GM23248 (cell line): ENCODE measurements around the gene IRF5. TPM values are rescaled to one million over a fixed set of nuclear protein-coding genes. Genes with fewer than 3 reads are reported as not detected.

Source experiments
- DNase-seq: peaks from one replicate; pipeline ENCODE4 v3.0.0-alpha.2; 2015
- H2AFZ ChIP-seq: fragments of 200-600 bp; sonication (generic); 2 replicates; pipeline ENCODE4 v1.6.1; 2016; ENCODE audit warnings: antibody characterized with exemption
- H3F3A ChIP-seq: fragments of 200-600 bp; sonication (generic); 2 replicates; pipeline ENCODE4 v1.6.1; 2016; ENCODE audit warnings: mild to moderate bottlenecking, antibody characterized with exemption, mixed run types; ENCODE audit not compliant: insufficient read depth
- H3K27ac ChIP-seq: fragments of 200-600 bp; sonication (generic); 2 replicates; pipeline ENCODE4 v1.5.1; 2016; ENCODE audit warnings: mild to moderate bottlenecking
- H3K27me3 ChIP-seq: fragments of 200-600 bp; sonication (generic); replicated peaks from 2 replicates; pipeline ENCODE4 v1.6.1; 2016; ENCODE audit warnings: mild to moderate bottlenecking; ENCODE audit not compliant: insufficient read depth
- H3K36me3 ChIP-seq: fragments of 200-600 bp; sonication (generic); 2 replicates; pipeline ENCODE4 v1.6.1; 2016; ENCODE audit warnings: low read depth, mild to moderate bottlenecking
- H3K4me1 ChIP-seq: fragments of 200-600 bp; sonication (generic); 2 replicates; pipeline ENCODE4 v1.6.1; 2016; ENCODE audit warnings: mild to moderate bottlenecking; ENCODE audit not compliant: insufficient read depth
- H3K4me2 ChIP-seq: fragments of 200-600 bp; sonication (generic); one replicate; pipeline ENCODE4 v1.6.1; 2016; ENCODE audit warnings: mild to moderate bottlenecking; ENCODE audit not compliant: unreplicated experiment
- H3K4me3 ChIP-seq: fragments of 200-600 bp; sonication (generic); 2 replicates; pipeline ENCODE4 v1.5.1; 2016; ENCODE audit warnings: mild to moderate bottlenecking
- H3K79me2 ChIP-seq: fragments of 200-600 bp; sonication (generic); 2 replicates; pipeline ENCODE4 v1.6.1; 2016; ENCODE audit warnings: mild to moderate bottlenecking; ENCODE audit not compliant: insufficient read depth
- H3K9ac ChIP-seq: fragments of 200-600 bp; sonication (generic); 2 replicates; pipeline ENCODE4 v1.6.1; 2016; ENCODE audit warnings: mild to moderate bottlenecking
- H3K9me2 ChIP-seq: fragments of 200-600 bp; sonication (generic); 2 replicates; pipeline ENCODE4 v1.6.1; 2016; ENCODE audit warnings: mixed run types, mild to moderate bottlenecking, moderate library complexity; ENCODE audit not compliant: insufficient read depth
- H3K9me3 ChIP-seq: fragments of 200-600 bp; sonication (generic); one replicate; pipeline ENCODE4 v1.6.1; 2017; ENCODE audit warnings: low read depth
- H4K20me1 ChIP-seq: fragments of 200-600 bp; sonication (generic); 2 replicates; pipeline ENCODE4 v1.6.0; 2016; ENCODE audit not compliant: insufficient read depth
- EZH2 ChIP-seq: fragments of 200-600 bp; sonication (generic); IDR thresholded peaks from 2 replicates; pipeline ENCODE4 v1.6.1; 2018; ENCODE audit warnings: antibody characterized with exemption, mild to moderate bottlenecking; ENCODE audit not compliant: insufficient read depth, poor library complexity, severe bottlenecking
- EZH2phosphoT487 ChIP-seq: fragments of 200-600 bp; sonication (generic); IDR thresholded peaks from 2 replicates; pipeline ENCODE4 v1.6.1; 2018; ENCODE audit warnings: antibody characterized with exemption, moderate library complexity, mild to moderate bottlenecking, low read depth; ENCODE audit not compliant: insufficient read depth
- WGBS, 2 experiments: methylation state at CpG; one replicate each; pipeline ENCODE4 v1.1.6; 2015 to 2017; ENCODE audit warnings: low lambda C conversion rate in 2 of 2, low coverage in 1 of 2; ENCODE audit errors: missing lambda C conversion rate in 2 of 2; 5-methylcytosine and 5-hydroxymethylcytosine counted together
- in situ Hi-C: fragments of 300-500 bp; cut with MboI; formaldehyde crosslinking; loops from 2 replicates; pipeline ENCODE4 v1.15.0; 2020
- polyA plus RNA-seq: library from polyadenylated mRNA; unstranded; fragments of >200 nt; fragmentation: Nextera tagmentation; extraction: Ambion mirVana; gene quantifications from 2 replicates; pipeline ENCODE4 v1.2.1, GENCODE V29; 2016
- total RNA-seq: library from RNA; depleted of rRNA; stranded (reverse); fragments of >200 nt; shearing (Covaris generic); gene quantifications from 2 replicates; pipeline ENCODE4 v1.2.3, GENCODE V29; 2014

IRF5 gene
- total and polyA plus RNA-seq, 2 experiments from 2014 or later, result under 0.01 to 0.16 TPM

DNA sequence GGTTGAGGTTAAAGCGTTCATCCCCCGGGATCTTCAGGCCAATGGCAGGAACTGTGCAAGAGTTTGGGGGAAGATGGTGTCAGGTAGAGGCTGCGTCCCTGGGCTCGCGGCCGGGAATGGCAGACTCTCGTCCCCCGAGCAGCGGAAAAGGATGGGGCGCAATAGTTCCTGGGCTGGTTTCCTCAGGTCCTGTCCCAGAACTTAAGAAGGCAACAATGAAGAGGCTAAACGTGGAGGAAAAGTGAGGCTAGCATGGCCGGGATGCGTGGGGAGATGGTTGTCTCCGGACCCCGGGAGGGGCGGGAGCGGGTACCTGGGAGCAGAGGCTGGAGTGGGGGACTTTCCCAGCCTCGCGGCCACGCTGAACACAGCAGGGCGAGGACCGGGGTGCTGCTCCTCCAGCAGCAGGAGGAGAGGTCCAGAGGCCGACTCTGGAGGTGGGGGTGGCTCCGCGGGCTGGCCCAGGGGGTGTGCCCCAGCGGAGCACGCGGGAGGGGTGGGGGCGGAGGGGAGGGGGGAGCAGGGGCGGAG is 882 bp downstream of the IRF5 start:
- peak overlapping the region; percentile 75 for H2AFZ ChIP-seq
- peak overlapping the region; percentile 79 for H3K4me2 ChIP-seq
- H3K4me3 ChIP-seq, result peak overlapping the region; percentile 65
- peaks cover 37% of the 10 kb centered on the region for H3K27me3 ChIP-seq
- no peak overlapping the region for H3K27ac ChIP-seq
- H3K4me1 ChIP-seq, result no peaks in the 10 kb centered on the region
- peak; percentile 22 for DNase-seq
- 1 to 3% methylated on average over 22 to 30 of the region's 30 CpGs for WGBS, 2 experiments
- TF ChIP-seq EZH2phosphoT487 (no peak), EZH2 (no peak)
- H3K79me2 ChIP-seq, result no peaks in the 10 kb centered on the region
- no peaks in the 10 kb centered on the region for H3K9me3 ChIP-seq
- H3K9ac ChIP-seq, result no peak overlapping the region
- H4K20me1 ChIP-seq, result no peaks in the 10 kb centered on the region
- H3K9me2 ChIP-seq, result no peaks in the 10 kb centered on the region
- in situ Hi-C loops, result no loop called here
- H3F3A ChIP-seq, result no peaks in the 10 kb centered on the region
- H3K36me3 ChIP-seq, result no peaks in the 10 kb centered on the region

DNA sequence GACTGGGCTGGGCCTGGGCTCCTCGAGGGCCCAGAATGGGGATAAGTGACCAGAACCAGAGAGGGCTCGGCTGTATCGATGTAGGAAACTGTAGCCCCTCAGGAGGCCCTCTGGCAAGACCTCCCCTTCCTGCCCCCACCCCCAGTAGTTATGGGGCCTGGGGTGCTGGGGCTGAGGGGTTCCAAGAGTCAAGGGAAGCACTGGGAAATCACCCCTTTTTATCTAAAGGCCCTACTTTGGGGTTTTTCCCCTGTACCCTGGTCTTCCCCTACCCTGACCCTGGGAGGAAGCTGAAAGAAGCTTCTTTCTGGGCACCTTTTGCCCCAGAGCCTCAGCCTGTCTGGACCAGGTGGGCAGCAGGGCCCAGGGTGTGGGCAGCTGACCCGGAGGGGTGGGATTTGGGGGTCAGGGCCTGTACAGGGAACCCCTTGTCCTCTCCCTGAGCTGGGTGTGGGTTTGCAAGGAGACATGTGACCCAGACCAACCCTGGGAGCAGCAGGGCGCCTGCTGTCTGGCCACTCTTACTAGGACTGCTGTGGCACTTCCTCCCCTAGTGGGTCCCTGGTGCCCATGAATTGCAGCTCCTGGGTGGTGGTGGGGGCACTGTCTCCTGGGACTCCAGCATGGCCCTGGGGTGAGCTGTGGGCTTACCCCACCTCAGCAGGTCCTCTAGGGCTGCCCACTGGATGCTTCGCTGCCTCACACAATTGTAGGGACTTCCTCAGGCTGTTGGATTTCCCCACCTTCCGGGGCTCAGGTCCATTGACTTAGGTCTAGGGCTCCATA is 1.5 kb downstream of the IRF5 start:
- Histone ChIP-seq H4K20me1 (no peaks in the 10 kb centered on the region), H3K9ac (no peak overlapping the region), H3F3A (no peaks in the 10 kb centered on the region), H3K79me2 (no peaks in the 10 kb centered on the region), H3K4me2 (no peak overlapping the region), H2AFZ (no peak overlapping the region), H3K27ac (no peak overlapping the region), H3K36me3 (no peaks in the 10 kb centered on the region), H3K9me3 (no peaks in the 10 kb centered on the region), H3K9me2 (no peaks in the 10 kb centered on the region), H3K4me3 (no peak overlapping the region), H3K4me1 (no peaks in the 10 kb centered on the region), H3K27me3 (peaks cover 36% of the 10 kb centered on the region)
- in situ Hi-C loops, result no loop called here
- TF ChIP-seq EZH2 (no peak), EZH2phosphoT487 (no peak)
- DNase-seq, result no peak
- 54 to 82% methylated on average over 4 to 7 of the region's 7 CpGs for whole genome bisulfite sequencing, 2 experiments

- in situ Hi-C loops, result no loop called here
- TF ChIP-seq EZH2phosphoT487, result no peak
- no peak for TF ChIP-seq EZH2
- no peaks in the 10 kb centered on the region for H3K9me3 ChIP-seq
- no peaks in the 10 kb centered on the region for H3K4me1 ChIP-seq
- peaks cover 32% of the 10 kb centered on the region for H3K27me3 ChIP-seq
- no peaks in the 10 kb centered on the region for H4K20me1 ChIP-seq
- H3K4me3 ChIP-seq, result no peak overlapping the region
- H3K36me3 ChIP-seq, result no peaks in the 10 kb centered on the region
- H3K27ac ChIP-seq, result no peak overlapping the region
- no peaks in the 10 kb centered on the region for H3K79me2 ChIP-seq
- H3K4me2 ChIP-seq, result no peak overlapping the region
- H2AFZ ChIP-seq, result no peak overlapping the region
- H3F3A ChIP-seq, result no peaks in the 10 kb centered on the region
- H3K9me2 ChIP-seq, result no peaks in the 10 kb centered on the region
- 81 to 83% methylated on average over 18 of the region's 18 CpGs for WGBS, 2 experiments
- H3K9ac ChIP-seq, result no peak overlapping the region
- DNase-seq, result no peak
Observed at GRCh38 chr7:128939861-128940410, 2.2 kb downstream of the IRF5 start.

DNA sequence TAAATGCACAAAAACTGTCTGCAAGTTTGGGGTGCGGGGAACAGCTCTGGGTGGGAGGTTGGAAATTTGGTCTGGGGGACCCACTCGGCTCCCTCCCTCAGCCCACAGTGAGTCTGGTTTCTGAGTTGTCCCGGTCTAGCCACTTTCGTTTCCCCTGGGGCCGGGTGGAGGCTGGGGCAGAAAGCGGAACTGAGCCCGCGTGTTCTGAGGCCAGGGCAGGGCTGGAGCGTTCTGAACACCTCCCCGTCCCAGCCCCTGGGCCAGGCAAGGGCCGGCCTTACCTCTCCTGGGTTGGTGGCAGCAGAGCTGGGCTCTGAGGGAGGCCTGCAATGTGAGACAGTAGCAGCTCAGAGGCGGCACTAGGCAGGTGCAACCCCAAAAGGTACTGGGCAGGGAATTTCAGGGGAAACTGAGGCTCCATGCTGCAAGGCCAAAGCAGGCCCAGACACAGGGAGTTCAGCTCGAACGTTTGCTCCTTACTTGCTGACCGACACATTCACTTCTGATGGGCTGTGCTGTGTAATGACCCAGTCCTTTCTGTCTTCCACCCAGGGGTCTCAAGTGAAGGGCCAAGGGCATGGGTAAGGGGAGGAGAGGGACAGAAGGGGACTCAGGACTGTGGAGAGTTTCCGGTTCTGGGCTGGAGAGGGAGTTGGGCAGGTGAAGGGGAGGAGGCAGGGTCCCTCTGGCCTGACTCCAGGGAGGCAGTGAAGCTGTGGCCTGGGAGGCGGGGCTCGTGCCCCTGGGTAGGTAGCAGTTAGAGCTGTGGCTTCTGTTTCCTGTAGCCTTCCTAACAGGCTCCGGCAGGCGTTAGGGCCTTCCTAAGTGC is 3.0 kb downstream of the IRF5 start:
- Histone ChIP-seq H3K27me3 (peaks cover 27% of the 10 kb centered on the region), H3K36me3 (no peaks in the 10 kb centered on the region), H4K20me1 (no peaks in the 10 kb centered on the region), H3K4me1 (no peaks in the 10 kb centered on the region), H3K9me2 (no peaks in the 10 kb centered on the region), H3K79me2 (no peaks in the 10 kb centered on the region), H3K27ac (no peak overlapping the region), H3K9me3 (no peaks in the 10 kb centered on the region), H3K4me3 (no peak overlapping the region), H3K4me2 (no peak overlapping the region), H3F3A (no peaks in the 10 kb centered on the region), H2AFZ (no peak overlapping the region), H3K9ac (no peak overlapping the region)
- TF ChIP-seq EZH2 (no peak), EZH2phosphoT487 (no peak)
- WGBS, 2 experiments, result 74 to 82% methylated on average over 19 of the region's 20 CpGs
- no peak for DNase-seq
- in situ Hi-C loops, result no loop called here
